Measurements from ENCODE around the gene KRTAP1-4. TPM values are rescaled to one million over a fixed set of nuclear protein-coding genes. Genes with fewer than 3 reads are reported as not detected.

The KRTAP1-4 gene
- total and polyA plus RNA-seq, 2 of the 8 experiments (the other 6 are each of a cell fraction or from before 2014, with no cell fraction given): not detected

GRCh38 chr17:40980117-40980516, 49.9 kb downstream of the KRTAP1-4 start:
- H3K27ac ChIP-seq (ENCODE audit: low read depth, low read length): no peak overlapping the region
- H2BK120ac ChIP-seq (replicated peaks; ENCODE audit: low read depth, low read length): no peak overlapping the region
- H2BK12ac ChIP-seq (ENCODE audit: low read depth, low read length): no peak overlapping the region
- no peak overlapping the region for H2BK20ac ChIP-seq (ENCODE audit: low read length)
- H4K8ac ChIP-seq (ENCODE audit: extremely low read depth, insufficient read depth, low read length): no peak overlapping the region
- no peak overlapping the region for H3K4me3 ChIP-seq (ENCODE audit: extremely low read depth in 1 of 4, insufficient read depth in 2 of 4, low read depth in 3 of 4, low read length in 4 of 4)
- no peak overlapping the region for H2BK15ac ChIP-seq (ENCODE audit: low read length)
- peaks cover 3 to 8% (median 6%) of the 10 kb centered on the region in 4 experiments; a peak in 4 of 7 replicates for H3K4me1 ChIP-seq (replicated peaks in 1 of 4; ENCODE audit: control insufficient read depth in 3 of 4, insufficient read depth in 4 of 4, low read length in 3 of 4)
- H3K79me1 ChIP-seq (ENCODE audit: low read depth, low read length): no peaks in the 10 kb centered on the region
- no peak overlapping the region for H2AK5ac ChIP-seq (ENCODE audit: low read depth, low read length)
- H3K9me3 ChIP-seq (ENCODE audit: insufficient read depth in 2 of 2, low read depth in 1 of 2, low read length in 1 of 2): no peaks in the 10 kb centered on the region
- no peak overlapping the region for H4K91ac ChIP-seq (replicated peaks; ENCODE audit: insufficient read length, low read length)
- no peak for DNase-seq (ENCODE audit: low read depth in 1 of 2, low spot score in 2 of 2)
- H4K5ac ChIP-seq (ENCODE audit: insufficient read length, low read depth, low read length): no peak overlapping the region
- TF ChIP-seq NANOG (IDR thresholded peaks at IDR 0.05; ENCODE audit: insufficient read depth, low read depth, low read length, poor library complexity, severe bottlenecking) (peak; percentile 73), SP2 (IDR thresholded peaks at IDR 0.05; ENCODE audit: low read length) (no peak), JUN (IDR thresholded peaks at IDR 0.05; ENCODE audit: low read depth, low read length) (no peak), NRF1 (IDR thresholded peaks at IDR 0.05; ENCODE audit: low read depth, low read length) (no peak), RXRA (IDR thresholded peaks at IDR 0.05; ENCODE audit: insufficient read depth, low read depth, low read length) (no peak), SAP30 (IDR thresholded peaks at IDR 0.05; ENCODE audit: insufficient read depth, insufficient replicate concordance, low read length) (no peak), SUZ12 (IDR thresholded peaks at IDR 0.05; ENCODE audit: low read length) (no peak), TAF7 (optimal IDR thresholded peaks at IDR 0.05; ENCODE audit: borderline replicate concordance, low read depth, low read length) (no peak), YY1 (IDR thresholded peaks at IDR 0.05; ENCODE audit: low read depth, low read length) (no peak), RNF2 (IDR thresholded peaks at IDR 0.05; ENCODE audit: borderline replicate concordance, low read depth, low read length, missing control alignments, poor library complexity, severe bottlenecking) (no peak), SP1 (IDR thresholded peaks at IDR 0.05; ENCODE audit: low read depth, low read length) (0 out of 2 replicates have a peak, but pooled peaks have one; percentile 10), FOSL1 (IDR thresholded peaks at IDR 0.05; ENCODE audit: insufficient read depth, low read depth, low read length) (no peak), GABPA (IDR thresholded peaks at IDR 0.05; ENCODE audit: borderline replicate concordance, insufficient read depth, low read length) (no peak)
- H3K9ac ChIP-seq (replicated peaks in 1 of 4; ENCODE audit: extremely low read depth in 1 of 4, low read depth in 3 of 4, low read length in 3 of 4): no peak overlapping the region
- no peak overlapping the region for H2AFZ ChIP-seq (ENCODE audit: low read length)
- H3K27me3 ChIP-seq (replicated peaks in 1 of 4; ENCODE audit: control insufficient read depth in 3 of 4, extremely low read depth in 1 of 4, insufficient read depth in 3 of 4, low read length in 3 of 4): no peaks in the 10 kb centered on the region
- POLR2A ChIA-PET (ENCODE audit: partially characterized antibody): no interaction called here
- H3K18ac ChIP-seq (ENCODE audit: extremely low read depth, low read length): no peak overlapping the region
- no peak overlapping the region for H3K14ac ChIP-seq (ENCODE audit: insufficient read length)
- no peaks in the 10 kb centered on the region for H3K23me2 ChIP-seq (ENCODE audit: low read depth, low read length)
- no peak overlapping the region for H3K23ac ChIP-seq (ENCODE audit: insufficient read length)
- no peaks in the 10 kb centered on the region for H4K20me1 ChIP-seq (replicated peaks in 1 of 2; ENCODE audit: control insufficient read depth in 1 of 2, insufficient read depth in 2 of 2, low read length in 2 of 2)
- CTCF ChIA-PET (ENCODE audit: partially characterized antibody): interaction anchor here (0.6 to 5.4 kb wide), 5 partner anchors 16 to 668 kb away, joined by 3 to 34 read pairs (median 4); no protein-coding TSS in a partner anchor
- peak; percentile 19 for FAIRE-seq
- H3K4me2 ChIP-seq (ENCODE audit: insufficient read depth in 1 of 2, low read depth in 2 of 2, low read length in 2 of 2): no peak overlapping the region
- 71% methylated on average over 3 of the region's 3 CpGs; no CpG with 5 or more reads in 1 of the 2 experiments for WGBS, 2 experiments (ENCODE audit: extremely low coverage in 1 of 2, insufficient coverage in 1 of 2, insufficient read length in 1 of 2, insufficient replicate concordance in 2 of 2, low coverage in 1 of 2, low lambda C conversion rate in 2 of 2, missing lambda C conversion rate in 1 of 2)
- H3K36me3 ChIP-seq (ENCODE audit: control insufficient read depth in 2 of 4, insufficient read depth in 4 of 4, low read length in 3 of 4): no peaks in the 10 kb centered on the region
- H3K56ac ChIP-seq (replicated peaks; ENCODE audit: insufficient read length, low read depth, low read length): no peak overlapping the region
- H2BK5ac ChIP-seq (ENCODE audit: low read depth, low read length): no peak overlapping the region
- H3K79me2 ChIP-seq (ENCODE audit: control insufficient read depth in 1 of 2, insufficient read depth in 2 of 2, low read length in 2 of 2): no peaks in the 10 kb centered on the region
- no peak overlapping the region for H3K4ac ChIP-seq (replicated peaks; ENCODE audit: insufficient read length, low read depth, low read length)

Measured in H1 (cell line).